ENCODE data around the gene GNAQ.

DNA sequence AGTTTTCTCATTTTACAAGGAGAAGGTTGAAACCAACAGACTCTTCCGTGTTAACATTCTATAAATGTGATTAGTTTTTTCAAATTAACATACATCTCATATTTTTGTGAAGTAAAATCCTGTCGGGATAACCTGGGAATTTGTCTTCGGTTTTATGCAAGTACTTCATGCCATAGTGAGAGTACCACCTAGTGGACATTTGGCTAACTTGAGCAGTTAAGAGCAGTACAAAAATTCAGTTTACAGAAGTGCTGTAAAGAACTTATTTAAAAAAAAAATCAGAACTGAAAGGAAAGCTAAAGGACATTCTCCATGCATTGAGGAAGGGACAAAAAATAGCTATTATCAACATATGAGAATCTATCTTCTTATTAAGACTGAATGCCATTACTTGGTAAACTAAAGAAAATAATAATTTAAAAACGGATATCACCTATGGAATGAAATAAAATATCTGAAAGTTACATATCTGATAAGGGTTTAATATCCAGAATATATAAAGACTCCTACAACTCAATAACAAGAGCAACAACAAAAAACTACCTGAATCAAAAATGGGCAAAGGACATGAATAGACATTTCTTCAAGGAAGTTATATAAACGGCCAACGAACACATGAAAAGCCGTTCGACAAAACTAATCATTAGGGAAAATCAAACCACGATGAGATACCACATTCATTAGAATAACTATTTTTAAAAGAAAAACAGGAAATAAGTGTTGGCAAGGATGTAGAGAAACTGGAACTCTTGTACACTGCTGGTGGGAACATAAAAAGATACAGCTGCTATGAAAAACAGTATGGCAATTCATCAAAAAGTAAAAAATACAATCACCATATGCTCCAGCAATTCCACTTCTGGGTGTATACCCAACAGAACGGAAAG, 266.5 kb downstream of the GNAQ start:
- TF ChIP-seq, protein P1, sequence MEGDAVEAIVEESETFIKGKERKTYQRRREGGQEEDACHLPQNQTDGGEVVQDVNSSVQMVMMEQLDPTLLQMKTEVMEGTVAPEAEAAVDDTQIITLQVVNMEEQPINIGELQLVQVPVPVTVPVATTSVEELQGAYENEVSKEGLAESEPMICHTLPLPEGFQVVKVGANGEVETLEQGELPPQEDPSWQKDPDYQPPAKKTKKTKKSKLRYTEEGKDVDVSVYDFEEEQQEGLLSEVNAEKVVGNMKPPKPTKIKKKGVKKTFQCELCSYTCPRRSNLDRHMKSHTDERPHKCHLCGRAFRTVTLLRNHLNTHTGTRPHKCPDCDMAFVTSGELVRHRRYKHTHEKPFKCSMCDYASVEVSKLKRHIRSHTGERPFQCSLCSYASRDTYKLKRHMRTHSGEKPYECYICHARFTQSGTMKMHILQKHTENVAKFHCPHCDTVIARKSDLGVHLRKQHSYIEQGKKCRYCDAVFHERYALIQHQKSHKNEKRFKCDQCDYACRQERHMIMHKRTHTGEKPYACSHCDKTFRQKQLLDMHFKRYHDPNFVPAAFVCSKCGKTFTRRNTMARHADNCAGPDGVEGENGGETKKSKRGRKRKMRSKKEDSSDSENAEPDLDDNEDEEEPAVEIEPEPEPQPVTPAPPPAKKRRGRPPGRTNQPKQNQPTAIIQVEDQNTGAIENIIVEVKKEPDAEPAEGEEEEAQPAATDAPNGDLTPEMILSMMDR (IDR thresholded peaks at IDR 0.05) = no peak
- no peak for TF ChIP-seq EZH2 (IDR thresholded peaks at IDR 0.05; ENCODE audit: borderline replicate concordance, insufficient read depth, low read depth, low read length, poor library complexity, severe bottlenecking)

Data from B cell (primary cell).